Panc1 (cell line): ENCODE results near the gene ACTL6B. TPM values are rescaled to one million over a fixed set of nuclear protein-coding genes. Genes with fewer than 3 reads are reported as not detected.
A peak's percentile ranks its signal among the peaks of the same experiment; 100 is the strongest.

Experiments
- ATAC-seq: fragments of 200-7000 bp; cut with Tn5 transposase; 2 replicates; pipeline ENCODE4 v1.9.1; 2020; ENCODE audit warnings: mild to moderate bottlenecking, moderate library complexity
- BruUV-seq: library from RNA; stranded (reverse); fragments of 400-500 nt; replicated peaks from 2 replicates; lab custom pipeline; 2021; lab: Mats Ljungman, UMichigan
- CTCF ChIA-PET: fragments of 300-600 bp; sonication (Branson Sonifier 250); formaldehyde crosslinking; loops from one replicate; lab custom pipeline; 2022; ENCODE audit warnings: antibody characterized with exemption; lab: Charles Lee
- POLR2A ChIA-PET: fragments of 300-600 bp; sonication (Branson Sonifier 250); formaldehyde crosslinking; loops from one replicate; lab custom pipeline; 2022; ENCODE audit warnings: antibody characterized with exemption; lab: Charles Lee
- DNase-seq: peaks from one replicate; pipeline ENCODE4 v3.0.0-alpha.2; 2010; ENCODE audit warnings: low read depth, low spot score
- H3K27ac ChIP-seq: 2 replicates; pipeline ENCODE4 v1.5.1; 2011; ENCODE audit warnings: mild to moderate bottlenecking, low read length, inconsistent platforms
- H3K27me3 ChIP-seq: fragments of 200-500 bp; sonication (Bioruptor generic); 2 replicates; pipeline ENCODE4 v1.6.0; 2014; ENCODE audit warnings: low read length, inconsistent platforms; ENCODE audit not compliant: control insufficient read depth, insufficient read depth
- H3K36me3 ChIP-seq: fragments of 200-500 bp; sonication (Bioruptor generic); 2 replicates; pipeline ENCODE4 v1.5.1; 2014; ENCODE audit warnings: inconsistent platforms, mild to moderate bottlenecking, low read length, moderate library complexity; ENCODE audit not compliant: control insufficient read depth, insufficient read depth
- H3K4me1 ChIP-seq: 2 replicates; pipeline ENCODE4 v1.5.1; 2011; ENCODE audit warnings: inconsistent platforms, mild to moderate bottlenecking, low read length, moderate library complexity; ENCODE audit not compliant: control insufficient read depth, insufficient read depth
- H3K4me3 ChIP-seq, 2 experiments: 2 replicates each; pipeline ENCODE4 v1.5.1; 2011 to 2012; ENCODE audit warnings: low read depth in 2 of 2, low read length in 2 of 2, mild to moderate bottlenecking in 2 of 2, inconsistent platforms in 1 of 2, moderate library complexity in 1 of 2
- H3K9me3 ChIP-seq: fragments of 200-500 bp; sonication (Bioruptor generic); 2 replicates; pipeline ENCODE4 v1.5.1; 2014; ENCODE audit warnings: low read depth, mild to moderate bottlenecking, inconsistent platforms, low read length, moderate library complexity; ENCODE audit not compliant: control insufficient read depth, insufficient read depth
- POLR2AphosphoS5 ChIP-seq: IDR thresholded peaks from 2 replicates; pipeline ENCODE4 v1.6.1; 2012; ENCODE audit warnings: mild to moderate bottlenecking, low read depth, low read length, moderate library complexity
- SIN3A ChIP-seq: IDR thresholded peaks from 2 replicates; pipeline ENCODE4 v1.6.1; 2012; ENCODE audit warnings: low read depth, mild to moderate bottlenecking, low read length, moderate library complexity, borderline replicate concordance; ENCODE audit not compliant: insufficient read depth
- TCF7L2 ChIP-seq: IDR thresholded peaks from 2 replicates; pipeline ENCODE4 v1.6.1; 2011; ENCODE audit warnings: mild to moderate bottlenecking, low read depth, low read length, inconsistent platforms
- in situ Hi-C: cut with HindIII; loops from 2 replicates; pipeline ENCODE4 v1.10.0; 2016; ENCODE audit warnings: low sequenced_read_pairs, low pct_unique_long_range_greater_than_20kb
- intact Hi-C: fragments of 100-400 bp; cut with micrococcal nuclease; formaldehyde crosslinking; loops from one replicate; pipeline ENCODE4 v1.10.0; 2022; ENCODE audit not compliant: unreplicated experiment
- total RNA-seq: library from RNA; stranded (reverse); gene quantifications from one replicate; pipeline ENCODE4 v1.2.1, GENCODE V29; 2021; ENCODE audit not compliant: unreplicated experiment
- TF ChIP-seq, protein P1 (sequence below), 2 experiments: IDR thresholded peaks; 2 replicates each; pipeline ENCODE4 v1.6.1; 2011 to 2012; ENCODE audit warnings: low read depth in 2 of 2, control low read depth in 1 of 2, low read length in 1 of 2, mild to moderate bottlenecking in 1 of 2, moderate library complexity in 1 of 2; ENCODE audit not compliant: insufficient read depth in 1 of 2
- TF ChIP-seq, protein P2 (sequence below): fragments of 450-650 bp; IDR thresholded peaks from 2 replicates; pipeline ENCODE4 v1.5.1; 2017; ENCODE audit warnings: mild to moderate bottlenecking

Gene ACTL6B
- total RNA-seq, 1 experiment from 2014 or later: not detected

DNA sequence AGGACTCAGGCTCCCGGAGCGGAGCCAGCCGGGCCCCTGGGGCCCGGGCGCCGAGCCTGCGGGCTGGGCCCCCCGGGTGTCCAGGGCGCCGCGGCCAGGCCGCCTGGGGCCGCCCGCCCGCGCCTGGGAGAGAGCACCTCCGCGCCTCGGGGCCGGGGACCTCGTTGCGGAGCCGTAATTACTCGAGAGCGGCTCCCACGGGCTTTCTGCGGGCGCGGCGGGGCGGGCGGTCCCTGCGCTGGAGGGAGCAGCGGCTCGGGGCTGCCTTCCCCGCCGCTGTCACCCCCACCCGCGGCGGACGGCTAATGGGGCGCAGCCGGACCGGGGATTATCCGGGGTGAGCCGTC is 18.8 kb upstream of the ACTL6B start:
- Histone ChIP-seq H3K36me3 (peaks cover 3% of the 10 kb centered on the region), H3K4me1 (peaks cover 33% of the 10 kb centered on the region), H3K4me3 (peak overlapping the region; percentile 66 to 93), H3K27me3 (no peaks in the 10 kb centered on the region), H3K27ac (peak overlapping the region; percentile 85; the same call in 1 of the 2 replicates), H3K9me3 (no peaks in the 10 kb centered on the region)
- ChIA-PET CTCF (interaction anchor here (1.2 kb wide), 1 partner anchor 15 kb away, joined by 3 read pairs; no protein-coding TSS in a partner anchor), POLR2A (interaction anchor here (0.5 kb wide), 1 partner anchor 70 kb away, joined by 3 read pairs; no protein-coding TSS in a partner anchor)
- no peak for ATAC-seq
- in situ Hi-C loops (no loop called here), intact Hi-C loops (no loop called here)
- TF ChIP-seq POLR2AphosphoS5 (no peak), TCF7L2 (no peak), SIN3A (no peak)
- TF ChIP-seq, protein P1, sequence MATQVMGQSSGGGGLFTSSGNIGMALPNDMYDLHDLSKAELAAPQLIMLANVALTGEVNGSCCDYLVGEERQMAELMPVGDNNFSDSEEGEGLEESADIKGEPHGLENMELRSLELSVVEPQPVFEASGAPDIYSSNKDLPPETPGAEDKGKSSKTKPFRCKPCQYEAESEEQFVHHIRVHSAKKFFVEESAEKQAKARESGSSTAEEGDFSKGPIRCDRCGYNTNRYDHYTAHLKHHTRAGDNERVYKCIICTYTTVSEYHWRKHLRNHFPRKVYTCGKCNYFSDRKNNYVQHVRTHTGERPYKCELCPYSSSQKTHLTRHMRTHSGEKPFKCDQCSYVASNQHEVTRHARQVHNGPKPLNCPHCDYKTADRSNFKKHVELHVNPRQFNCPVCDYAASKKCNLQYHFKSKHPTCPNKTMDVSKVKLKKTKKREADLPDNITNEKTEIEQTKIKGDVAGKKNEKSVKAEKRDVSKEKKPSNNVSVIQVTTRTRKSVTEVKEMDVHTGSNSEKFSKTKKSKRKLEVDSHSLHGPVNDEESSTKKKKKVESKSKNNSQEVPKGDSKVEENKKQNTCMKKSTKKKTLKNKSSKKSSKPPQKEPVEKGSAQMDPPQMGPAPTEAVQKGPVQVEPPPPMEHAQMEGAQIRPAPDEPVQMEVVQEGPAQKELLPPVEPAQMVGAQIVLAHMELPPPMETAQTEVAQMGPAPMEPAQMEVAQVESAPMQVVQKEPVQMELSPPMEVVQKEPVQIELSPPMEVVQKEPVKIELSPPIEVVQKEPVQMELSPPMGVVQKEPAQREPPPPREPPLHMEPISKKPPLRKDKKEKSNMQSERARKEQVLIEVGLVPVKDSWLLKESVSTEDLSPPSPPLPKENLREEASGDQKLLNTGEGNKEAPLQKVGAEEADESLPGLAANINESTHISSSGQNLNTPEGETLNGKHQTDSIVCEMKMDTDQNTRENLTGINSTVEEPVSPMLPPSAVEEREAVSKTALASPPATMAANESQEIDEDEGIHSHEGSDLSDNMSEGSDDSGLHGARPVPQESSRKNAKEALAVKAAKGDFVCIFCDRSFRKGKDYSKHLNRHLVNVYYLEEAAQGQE (IDR thresholded peaks at IDR 0.05; ENCODE audit: insufficient read depth in 1 of 2, low read depth in 2 of 2, low read length in 1 of 2): no peak
- TF ChIP-seq, protein P2, sequence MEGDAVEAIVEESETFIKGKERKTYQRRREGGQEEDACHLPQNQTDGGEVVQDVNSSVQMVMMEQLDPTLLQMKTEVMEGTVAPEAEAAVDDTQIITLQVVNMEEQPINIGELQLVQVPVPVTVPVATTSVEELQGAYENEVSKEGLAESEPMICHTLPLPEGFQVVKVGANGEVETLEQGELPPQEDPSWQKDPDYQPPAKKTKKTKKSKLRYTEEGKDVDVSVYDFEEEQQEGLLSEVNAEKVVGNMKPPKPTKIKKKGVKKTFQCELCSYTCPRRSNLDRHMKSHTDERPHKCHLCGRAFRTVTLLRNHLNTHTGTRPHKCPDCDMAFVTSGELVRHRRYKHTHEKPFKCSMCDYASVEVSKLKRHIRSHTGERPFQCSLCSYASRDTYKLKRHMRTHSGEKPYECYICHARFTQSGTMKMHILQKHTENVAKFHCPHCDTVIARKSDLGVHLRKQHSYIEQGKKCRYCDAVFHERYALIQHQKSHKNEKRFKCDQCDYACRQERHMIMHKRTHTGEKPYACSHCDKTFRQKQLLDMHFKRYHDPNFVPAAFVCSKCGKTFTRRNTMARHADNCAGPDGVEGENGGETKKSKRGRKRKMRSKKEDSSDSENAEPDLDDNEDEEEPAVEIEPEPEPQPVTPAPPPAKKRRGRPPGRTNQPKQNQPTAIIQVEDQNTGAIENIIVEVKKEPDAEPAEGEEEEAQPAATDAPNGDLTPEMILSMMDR: no peak
- DNase-seq: no peak
- TSS peak; percentile 67 for BruUV-seq

DNA sequence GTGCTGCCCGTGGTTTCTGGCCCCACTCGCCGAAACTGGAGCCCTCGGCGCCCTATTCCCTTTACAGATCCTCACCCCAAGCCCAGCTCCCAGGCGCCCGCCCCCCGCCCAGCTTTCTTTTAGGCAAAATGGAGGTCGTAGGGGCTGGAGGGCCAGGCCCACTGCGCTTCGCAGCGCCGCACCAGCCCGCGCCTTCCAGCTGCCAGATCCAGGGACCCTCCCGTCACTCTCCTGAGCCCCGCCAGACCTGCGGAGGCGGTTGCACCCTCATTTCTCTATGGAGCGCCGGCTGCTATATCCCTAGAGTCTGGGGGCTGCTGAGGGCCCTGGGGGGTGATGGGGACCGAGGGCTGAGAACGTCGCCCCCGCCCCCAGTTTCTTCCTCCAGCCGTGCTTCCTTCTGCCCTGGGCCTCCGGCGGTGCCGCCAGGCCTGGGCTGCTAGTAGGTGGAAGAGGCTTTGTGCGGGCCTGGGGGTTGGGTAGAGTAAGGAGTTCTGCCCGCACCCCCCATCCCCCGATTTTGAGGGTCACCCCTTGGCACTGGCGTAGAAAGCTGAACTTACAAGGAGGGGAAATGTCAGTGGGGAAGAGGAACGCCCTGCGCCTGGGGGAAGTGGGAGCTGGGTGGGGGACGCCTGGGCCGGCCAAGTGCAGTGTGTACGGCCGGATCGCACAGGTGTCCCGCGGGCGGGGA is 18.3 kb upstream of the ACTL6B start:
- peaks cover 28% of the 10 kb centered on the region for H3K4me1 ChIP-seq
- TF ChIP-seq POLR2AphosphoS5 (no peak), TCF7L2 (no peak), SIN3A (no peak)
- TF ChIP-seq, protein P1 (IDR thresholded peaks at IDR 0.05; ENCODE audit: insufficient read depth in 1 of 2, low read depth in 2 of 2, low read length in 1 of 2): no peak
- TF ChIP-seq, protein P2: no peak
- no peak for DNase-seq
- H3K4me3 ChIP-seq: peak overlapping the region; percentile 66 to 93
- no peaks in the 10 kb centered on the region for H3K9me3 ChIP-seq
- H3K27me3 ChIP-seq: no peaks in the 10 kb centered on the region
- H3K36me3 ChIP-seq: peaks cover 3% of the 10 kb centered on the region
- peak overlapping the region; percentile 85 for H3K27ac ChIP-seq
- ChIA-PET CTCF (no interaction called here), POLR2A (interaction anchor here (0.5 kb wide), 1 partner anchor 70 kb away, joined by 3 read pairs; no protein-coding TSS in a partner anchor)
- no peak for ATAC-seq
- in situ Hi-C loops: no loop called here
- intact Hi-C loops: no loop called here
- no TSS peak for BruUV-seq
